Measurements from ENCODE around the gene ITM2B.

DNA sequence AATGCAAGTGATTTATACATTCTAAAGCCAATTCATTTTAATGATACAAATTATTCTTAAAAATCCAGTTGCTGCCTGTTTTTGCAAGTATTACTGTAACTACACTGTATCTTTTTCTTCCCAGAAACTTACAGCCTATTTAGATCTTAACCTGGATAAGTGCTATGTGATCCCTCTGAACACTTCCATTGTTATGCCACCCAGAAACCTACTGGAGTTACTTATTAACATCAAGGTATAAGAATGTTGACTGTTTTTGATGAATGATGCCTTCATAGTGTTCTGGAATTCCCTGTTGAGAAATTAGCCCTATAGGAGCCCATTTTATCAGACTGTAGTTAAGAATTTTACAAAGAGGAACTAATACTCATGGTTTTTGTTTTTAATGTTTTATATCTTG lies 25.0 kb downstream of the ITM2B start:
- TF ChIP-seq EZH2 (IDR thresholded peaks at IDR 0.05; ENCODE audit: insufficient read depth, poor library complexity, severe bottlenecking) (no peak), EZH2phosphoT487 (IDR thresholded peaks at IDR 0.05; ENCODE audit: insufficient read depth, low read depth) (no peak)
